Psoas muscle (tissue), 8 donors: Measurements from ENCODE around the gene PHRF1. TPM values are rescaled to one million over a fixed set of nuclear protein-coding genes. Genes with fewer than 3 reads are reported as not detected.

Experiments used
- ATAC-seq, 4 donors: fragments of 200-7000 bp; cut with Tn5 transposase; one replicate each; pipeline ENCODE4 v1.9.1; 2020; ENCODE audit warnings: moderate library complexity in 3 of 4, mild to moderate bottlenecking in 2 of 4
- DNase-seq, 2 donors: peaks; one replicate each; pipeline ENCODE4 v3.0.0-alpha.2; 2020
- H3K27ac ChIP-seq: fragments of 200-600 bp; one replicate; pipeline ENCODE4 v1.8.0; 2022
- H3K27me3 ChIP-seq, 3 donors: fragments of 200-600 bp in 1 of 3; one replicate each; pipeline versions ENCODE4 v1.6.1 to v1.8.0; 2013 to 2022; ENCODE audit warnings: low read length in 2 of 3, mild to moderate bottlenecking in 2 of 3, moderate library complexity in 1 of 3; ENCODE audit not compliant: insufficient read depth in 3 of 3
- H3K36me3 ChIP-seq, 2 donors: fragments of 200-600 bp in 1 of 2; one replicate each; pipeline versions ENCODE4 v1.6.1 to v1.8.0; 2013 to 2022; ENCODE audit warnings: low read depth in 1 of 2, mild to moderate bottlenecking in 1 of 2, moderate library complexity in 1 of 2; ENCODE audit not compliant: insufficient read depth in 1 of 2
- H3K4me1 ChIP-seq: fragments of 200-600 bp; one replicate; pipeline ENCODE4 v1.8.0; 2022
- H3K4me3 ChIP-seq: fragments of 200-600 bp; one replicate; pipeline ENCODE4 v1.8.0; 2022; ENCODE audit warnings: mild to moderate bottlenecking
- H3K9me3 ChIP-seq: fragments of 200-600 bp; one replicate; pipeline ENCODE4 v1.8.0; 2022
- WGBS, 3 donors: extraction: QIAGEN DNeasy Blood & Tissue Kit; methylation state at CpG; one replicate each; pipeline versions ENCODE4 v1.1.6 to v1.1.7; 2013; 5-methylcytosine and 5-hydroxymethylcytosine counted together
- intact Hi-C, 2 donors: fragments of 100-400 bp; cut with DNase I; formaldehyde crosslinking; loops; one replicate each; pipeline versions ENCODE4 v1.11.0 to v1.14.2; 2022
- polyA plus RNA-seq, 3 donors: library from polyadenylated mRNA; stranded (reverse); fragments of 200-250 nt; gene quantifications; one replicate each; pipeline ENCODE4 v1.2.3, GENCODE V29; 2013
- total RNA-seq, 4 donors: library from RNA; stranded (reverse); fragmentation: NEBNext Ultra II Directional in 2 of 4; extraction: Animal tissue kit (Norgen Biotek cat#: 25700) in 2 of 4; gene quantifications; one replicate each; pipeline versions ENCODE4 v1.2.1 to v1.2.4, GENCODE V29; 2021 to 2023
- TF ChIP-seq, protein P1 (sequence below): fragments of 200-600 bp; IDR thresholded peaks from one replicate; pipeline ENCODE4 v1.8.0; 2022; ENCODE audit warnings: antibody characterized with exemption
- donor health status: healthy with polysubstance abuse.
- donor health status: DM: no; HTN: no; CAD: no; lungs with moderate emphysema.
- donor health status: Bipolar disorder and iron deficiency.
- donor health status: healthy.
- donor health status: DM: yes; HTN: yes; CAD: no.
- donor health status: DM: no; HTN: no; CAD: no.
- donor health status: DM: no; HTN: no; CAD: no.
- donor health status: DM: yes; HTN: yes; CAD: no.

The PHRF1 gene
- total and polyA plus RNA-seq, 7 donors = 11.7 to 31.2 (median 19.8) TPM

DNA sequence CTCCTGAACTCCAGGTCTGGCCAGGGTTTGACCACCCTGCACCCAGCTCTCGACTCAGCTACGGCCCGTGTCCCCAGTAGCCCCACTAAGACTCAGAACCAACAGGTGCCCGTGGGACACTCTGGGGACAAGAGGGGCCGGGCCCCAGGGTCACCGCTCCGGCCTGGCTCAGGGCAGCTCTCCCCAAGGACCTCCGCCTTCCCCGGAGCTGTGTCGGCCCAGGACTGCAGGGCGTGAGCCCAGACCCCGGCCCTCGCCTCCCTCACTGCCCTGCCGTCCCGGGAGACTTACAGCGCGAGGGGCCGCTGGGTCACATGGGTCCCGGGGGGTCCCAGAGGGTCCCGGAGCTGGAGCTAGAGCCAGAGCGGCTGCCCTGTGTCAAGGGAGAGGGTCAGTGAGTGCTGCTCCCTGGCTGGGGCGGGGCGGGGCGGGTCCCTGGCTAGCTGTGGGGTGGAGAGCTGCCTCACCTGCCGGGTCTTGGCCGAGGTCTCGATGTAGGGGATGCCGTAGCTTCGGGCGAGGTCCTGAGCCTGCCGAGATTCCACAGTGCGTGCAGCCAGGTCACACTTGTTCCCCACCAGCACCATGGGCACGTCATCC is 43.2 kb upstream of the PHRF1 start:
- ATAC-seq = no peak
- TF ChIP-seq, protein P1, sequence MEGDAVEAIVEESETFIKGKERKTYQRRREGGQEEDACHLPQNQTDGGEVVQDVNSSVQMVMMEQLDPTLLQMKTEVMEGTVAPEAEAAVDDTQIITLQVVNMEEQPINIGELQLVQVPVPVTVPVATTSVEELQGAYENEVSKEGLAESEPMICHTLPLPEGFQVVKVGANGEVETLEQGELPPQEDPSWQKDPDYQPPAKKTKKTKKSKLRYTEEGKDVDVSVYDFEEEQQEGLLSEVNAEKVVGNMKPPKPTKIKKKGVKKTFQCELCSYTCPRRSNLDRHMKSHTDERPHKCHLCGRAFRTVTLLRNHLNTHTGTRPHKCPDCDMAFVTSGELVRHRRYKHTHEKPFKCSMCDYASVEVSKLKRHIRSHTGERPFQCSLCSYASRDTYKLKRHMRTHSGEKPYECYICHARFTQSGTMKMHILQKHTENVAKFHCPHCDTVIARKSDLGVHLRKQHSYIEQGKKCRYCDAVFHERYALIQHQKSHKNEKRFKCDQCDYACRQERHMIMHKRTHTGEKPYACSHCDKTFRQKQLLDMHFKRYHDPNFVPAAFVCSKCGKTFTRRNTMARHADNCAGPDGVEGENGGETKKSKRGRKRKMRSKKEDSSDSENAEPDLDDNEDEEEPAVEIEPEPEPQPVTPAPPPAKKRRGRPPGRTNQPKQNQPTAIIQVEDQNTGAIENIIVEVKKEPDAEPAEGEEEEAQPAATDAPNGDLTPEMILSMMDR = no peak
- no peak overlapping the region for H3K4me3 ChIP-seq
- H3K27me3 ChIP-seq = peaks cover 0 to 11% (median 0%) of the 10 kb centered on the region in 3 donors
- H3K27ac ChIP-seq = no peak overlapping the region
- H3K4me1 ChIP-seq = peaks cover 42% of the 10 kb centered on the region
- DNase-seq = peak in 1 of 2 donors; percentile 53
- H3K36me3 ChIP-seq = peaks cover 0 to 29% of the 10 kb centered on the region in 2 donors
- no peaks in the 10 kb centered on the region for H3K9me3 ChIP-seq
- intact Hi-C loops = no loop called here
- 87 to 93% (median 87%) methylated on average over 30 to 33 of the region's 33 CpGs for WGBS, 3 donors

DNA sequence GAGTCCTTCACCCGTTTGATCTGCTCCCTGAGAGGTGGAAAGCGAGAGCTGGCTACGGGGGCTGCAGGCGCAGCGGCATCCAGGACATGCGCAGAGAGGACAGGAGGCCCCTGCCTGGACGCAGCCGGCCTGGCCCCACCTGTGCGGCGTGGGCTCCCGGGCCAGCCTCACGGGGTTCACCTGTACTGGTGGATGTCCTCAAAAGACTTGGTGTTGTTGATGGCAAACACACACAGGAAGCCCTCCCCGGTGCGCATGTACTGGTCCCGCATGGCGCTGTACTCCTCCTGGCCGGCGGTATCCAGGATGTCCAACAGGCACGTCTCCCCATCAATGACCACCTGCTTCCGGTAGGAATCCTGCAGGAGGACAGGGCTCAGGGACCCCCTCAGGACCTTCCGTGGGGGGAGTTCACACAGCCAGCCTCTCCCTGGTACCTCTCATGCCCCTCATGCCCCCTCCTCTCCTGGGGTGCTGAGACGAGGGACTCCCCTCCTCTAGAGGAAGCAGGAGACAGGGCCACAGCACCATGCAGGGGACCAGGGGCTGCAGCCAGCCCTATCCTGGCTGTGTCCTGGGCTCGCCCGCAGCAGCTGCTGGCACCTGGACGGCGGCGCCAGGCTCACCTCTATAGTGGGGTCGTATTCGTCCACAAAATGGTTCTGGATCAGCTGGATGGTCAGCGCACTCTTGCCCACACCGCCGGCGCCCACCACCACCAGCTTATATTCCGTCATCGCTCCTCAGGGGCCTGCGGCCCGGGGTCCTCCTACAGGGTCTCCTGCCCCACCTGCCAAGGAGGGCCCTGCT is 42.5 kb upstream of the PHRF1 start:
- H3K27me3 ChIP-seq = peaks cover 0 to 11% (median 0%) of the 10 kb centered on the region in 3 donors
- DNase-seq (peak in 1 of 2 donors; percentile 53), ATAC-seq (no peak)
- H3K27ac ChIP-seq = peak overlapping the region; percentile 90
- TF ChIP-seq, protein P1 = no peak
- WGBS, 3 donors = 84 to 87% (median 86%) methylated on average over 36 to 37 of the region's 37 CpGs
- H3K36me3 ChIP-seq = peaks cover 0 to 29% of the 10 kb centered on the region in 2 donors
- intact Hi-C loops = no loop called here
- H3K4me1 ChIP-seq = peaks cover 38% of the 10 kb centered on the region
- peak overlapping the region; percentile 73 for H3K4me3 ChIP-seq
- H3K9me3 ChIP-seq = no peaks in the 10 kb centered on the region

DNA sequence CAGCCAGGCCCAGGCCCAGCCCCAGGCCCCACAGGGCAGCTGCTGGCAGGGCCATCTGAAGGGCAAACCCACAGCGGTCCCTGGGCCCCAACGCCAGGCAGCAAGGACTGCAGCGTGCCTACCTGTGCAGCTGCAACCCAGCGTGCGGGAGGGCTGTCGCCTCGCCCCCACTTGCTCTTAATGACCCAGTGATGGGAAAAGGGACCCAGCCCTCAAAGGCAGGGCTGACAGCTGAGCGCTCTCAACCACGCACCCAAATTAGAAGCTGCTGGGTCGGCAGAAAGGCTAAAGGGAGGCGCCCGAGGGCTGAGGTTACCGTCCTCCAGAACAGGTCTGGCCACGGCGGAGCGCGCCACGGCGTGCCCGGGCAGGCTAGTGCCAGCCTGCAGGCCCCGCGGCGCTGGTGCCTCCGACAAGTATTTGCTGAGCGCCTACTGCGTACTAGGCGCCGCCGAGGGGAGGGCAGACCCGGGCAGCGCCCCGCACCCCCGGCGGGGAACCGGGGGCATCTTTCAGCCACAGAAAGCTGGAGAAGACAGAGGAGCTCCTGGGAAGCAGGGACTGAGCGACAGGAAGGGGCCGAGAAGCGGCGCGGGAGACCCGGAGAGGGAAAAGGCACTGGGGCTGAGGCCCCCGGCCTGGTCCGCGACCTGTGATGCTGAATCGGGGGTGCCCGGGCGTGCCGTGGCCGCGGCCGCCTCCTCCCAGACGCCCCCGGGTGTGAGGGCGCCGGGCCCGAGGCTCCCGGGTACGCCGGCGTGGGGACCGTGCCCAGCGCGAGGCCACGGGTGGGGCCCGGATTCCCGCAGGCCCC is 41.7 kb upstream of the PHRF1 start:
- Histone ChIP-seq H3K4me1 (peaks cover 30% of the 10 kb centered on the region), H3K27ac (peak overlapping the region; percentile 90), H3K36me3 (peaks cover 0 to 29% of the 10 kb centered on the region in 2 donors), H3K9me3 (no peaks in the 10 kb centered on the region), H3K4me3 (peak overlapping the region; percentile 73), H3K27me3 (peaks cover 0 to 12% (median 0%) of the 10 kb centered on the region in 3 donors)
- peak in 1 of 2 donors; percentile 77 for DNase-seq
- 5 to 10% (median 7%) methylated on average over 35 to 66 of the region's 66 CpGs for WGBS, 3 donors
- intact Hi-C loops = no loop called here
- peak; percentile 14 to 68 (median 56) for ATAC-seq
- TF ChIP-seq, protein P1 = no peak

DNA sequence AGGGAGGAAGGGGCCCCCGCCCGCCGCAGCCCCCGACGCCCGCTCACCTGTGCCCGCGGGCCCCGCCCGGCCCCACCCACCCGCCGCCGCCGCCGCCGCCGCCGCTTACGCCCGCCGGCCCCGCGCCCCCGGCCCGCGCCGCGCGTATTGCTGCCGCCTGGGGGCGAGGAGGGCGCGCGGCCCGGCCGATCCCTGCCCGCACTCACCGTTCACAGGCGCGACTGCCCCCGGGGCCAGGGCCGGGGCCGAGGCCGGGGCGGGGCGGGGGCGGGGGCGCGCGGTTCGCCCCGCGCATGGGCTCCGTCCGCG is 41.1 kb upstream of the PHRF1 start:
- DNase-seq = no peak
- Histone ChIP-seq H3K4me3 (peak overlapping the region; percentile 73), H3K9me3 (no peaks in the 10 kb centered on the region), H3K27ac (peak overlapping the region; percentile 90), H3K36me3 (peaks cover 0 to 29% of the 10 kb centered on the region in 2 donors), H3K27me3 (peaks cover 0 to 16% (median 0%) of the 10 kb centered on the region in 3 donors), H3K4me1 (peaks cover 30% of the 10 kb centered on the region)
- WGBS, 3 donors = 1% methylated on average over 52 of the region's 56 CpGs; no CpG with 5 or more reads in 2 of the 3 donors
- TF ChIP-seq, protein P1 = no peak
- no peak for ATAC-seq
- intact Hi-C loops = no loop called here
